Tibial artery (tissue), 4 donors: ENCODE data around the gene AHRR.
A peak's percentile ranks its signal among the peaks of the same experiment; 100 is the strongest.

Experiments
- DNase-seq, 2 donors: peaks; one replicate each; pipeline ENCODE4 v3.0.0-alpha.2; 2019
- H3K27ac ChIP-seq, 2 donors: fragments of 200-600 bp; sonication (generic) in 1 of 2; 1 replicate in 1 of 2; 2 replicates in 1 of 2; pipeline ENCODE4 v1.5.1; 2018 to 2019; ENCODE audit warnings: mild to moderate bottlenecking in 1 of 2
- H3K27me3 ChIP-seq, 2 donors: fragments of 200-600 bp; sonication (generic) in 1 of 2; one replicate each; pipeline versions ENCODE4 v1.5.1 to v1.6.0; 2016 to 2019
- H3K36me3 ChIP-seq, 3 donors: fragments of 200-600 bp; sonication (generic) in 2 of 3; one replicate each; pipeline ENCODE4 v1.5.1; 2016 to 2019; ENCODE audit warnings: mild to moderate bottlenecking in 2 of 3
- H3K4me1 ChIP-seq, 4 donors: fragments of 200-600 bp; sonication (generic) in 2 of 4; 1 replicate in 3 of 4; 2 replicates in 1 of 4; pipeline ENCODE4 v1.5.1; 2016 to 2019
- H3K4me3 ChIP-seq, 2 donors: fragments of 200-600 bp; sonication (generic) in 1 of 2; 1 replicate in 1 of 2; 2 replicates in 1 of 2; pipeline ENCODE4 v1.5.1; 2018 to 2019; ENCODE audit warnings: mild to moderate bottlenecking in 2 of 2
- H3K9me3 ChIP-seq, 3 donors: fragments of 200-600 bp; sonication (generic) in 1 of 3; one replicate each; pipeline ENCODE4 v1.5.1; 2016 to 2019
- intact Hi-C: fragments of 100-400 bp; cut with DNase I; formaldehyde crosslinking; loops from one replicate; pipeline ENCODE4 v1.15.0; 2023; ENCODE audit warnings: low total_unique reads
- TF ChIP-seq, protein P1 (sequence below), 2 experiments: fragments of 200-600 bp in 1 of 2; fragments of 450-650 bp in 1 of 2; IDR thresholded peaks; one replicate each; pipeline ENCODE4 v1.5.1; 2017 to 2019; ENCODE audit warnings: antibody characterized with exemption in 2 of 2, mild to moderate bottlenecking in 1 of 2, moderate library complexity in 1 of 2

Gene AHRR

DNA sequence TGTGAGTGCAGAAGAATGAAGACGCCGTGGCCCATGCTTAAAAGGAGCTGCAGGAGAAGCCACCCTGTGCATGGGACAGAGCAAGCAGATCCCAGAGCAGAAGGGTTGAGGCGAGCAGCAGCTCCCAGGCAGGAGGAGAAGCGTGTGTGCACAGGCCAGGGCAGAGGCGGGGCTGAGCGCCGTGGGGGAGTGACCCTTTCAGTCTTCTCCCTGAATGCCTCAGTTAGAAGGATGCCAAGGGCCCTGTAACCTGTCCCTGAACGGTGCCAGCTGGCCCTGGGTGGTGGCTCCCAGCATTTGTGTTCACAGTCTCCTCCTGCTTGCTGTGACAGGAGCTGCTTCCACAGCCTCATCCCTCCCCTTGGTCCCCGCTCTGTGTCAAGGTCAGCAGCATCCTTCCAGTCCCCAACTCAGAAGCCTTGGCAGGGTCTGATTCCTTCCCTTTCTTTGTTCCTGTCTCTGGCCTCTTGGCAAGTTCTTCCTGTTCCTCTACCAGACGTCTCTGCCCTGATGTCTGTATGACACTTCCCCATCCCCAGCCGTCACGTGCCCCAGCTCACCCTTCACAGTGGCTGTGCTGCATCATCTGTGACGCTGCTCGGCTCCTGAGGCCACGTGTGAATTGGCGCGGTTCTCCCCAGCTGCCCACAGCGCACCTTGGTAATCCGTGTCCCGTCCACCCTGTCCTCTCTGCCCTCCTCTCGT, 126.7 kb downstream of the AHRR start:
- intact Hi-C loops = no loop called here
- Histone ChIP-seq H3K27me3 (no peaks in the 10 kb centered on the region), H3K4me3 (no peak overlapping the region), H3K27ac (no peak overlapping the region), H3K36me3 (peaks cover 62 to 70% (median 66%) of the 10 kb centered on the region in 3 donors), H3K9me3 (peaks cover 0 to 12% (median 7%) of the 10 kb centered on the region in 3 donors), H3K4me1 (peaks cover 0 to 17% (median 10%) of the 10 kb centered on the region in 4 donors)
- peak; percentile 67 to 71 for DNase-seq
- TF ChIP-seq, protein P1, sequence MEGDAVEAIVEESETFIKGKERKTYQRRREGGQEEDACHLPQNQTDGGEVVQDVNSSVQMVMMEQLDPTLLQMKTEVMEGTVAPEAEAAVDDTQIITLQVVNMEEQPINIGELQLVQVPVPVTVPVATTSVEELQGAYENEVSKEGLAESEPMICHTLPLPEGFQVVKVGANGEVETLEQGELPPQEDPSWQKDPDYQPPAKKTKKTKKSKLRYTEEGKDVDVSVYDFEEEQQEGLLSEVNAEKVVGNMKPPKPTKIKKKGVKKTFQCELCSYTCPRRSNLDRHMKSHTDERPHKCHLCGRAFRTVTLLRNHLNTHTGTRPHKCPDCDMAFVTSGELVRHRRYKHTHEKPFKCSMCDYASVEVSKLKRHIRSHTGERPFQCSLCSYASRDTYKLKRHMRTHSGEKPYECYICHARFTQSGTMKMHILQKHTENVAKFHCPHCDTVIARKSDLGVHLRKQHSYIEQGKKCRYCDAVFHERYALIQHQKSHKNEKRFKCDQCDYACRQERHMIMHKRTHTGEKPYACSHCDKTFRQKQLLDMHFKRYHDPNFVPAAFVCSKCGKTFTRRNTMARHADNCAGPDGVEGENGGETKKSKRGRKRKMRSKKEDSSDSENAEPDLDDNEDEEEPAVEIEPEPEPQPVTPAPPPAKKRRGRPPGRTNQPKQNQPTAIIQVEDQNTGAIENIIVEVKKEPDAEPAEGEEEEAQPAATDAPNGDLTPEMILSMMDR (IDR thresholded peaks at IDR 0.05) = no peak

DNA sequence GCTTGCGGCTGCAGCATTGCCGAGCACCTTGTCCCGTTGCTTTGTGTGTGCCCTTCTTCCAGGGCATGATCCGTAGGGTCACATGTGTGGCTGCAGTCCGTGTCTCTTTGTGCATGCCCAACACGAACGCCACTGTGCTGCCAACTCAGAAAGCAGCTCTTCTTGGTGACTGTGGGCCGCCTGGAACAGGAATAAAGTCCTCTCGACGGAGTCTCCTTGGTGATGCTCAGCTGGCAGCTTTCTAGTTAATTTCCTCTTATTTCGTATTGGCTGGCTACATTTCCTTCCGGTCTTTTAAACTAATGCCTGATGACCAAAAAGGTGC, 127.2 kb downstream of the AHRR start:
- H3K4me3 ChIP-seq = no peak overlapping the region
- H3K4me1 ChIP-seq = peaks cover 0 to 12% (median 8%) of the 10 kb centered on the region in 4 donors
- TF ChIP-seq, protein P1 (IDR thresholded peaks at IDR 0.05) = no peak
- intact Hi-C loops = no loop called here
- DNase-seq = no peak
- H3K27ac ChIP-seq = no peak overlapping the region
- no peaks in the 10 kb centered on the region for H3K27me3 ChIP-seq
- H3K36me3 ChIP-seq = peaks cover 67 to 75% (median 71%) of the 10 kb centered on the region in 3 donors
- H3K9me3 ChIP-seq = peaks cover 0 to 12% (median 7%) of the 10 kb centered on the region in 3 donors

DNA sequence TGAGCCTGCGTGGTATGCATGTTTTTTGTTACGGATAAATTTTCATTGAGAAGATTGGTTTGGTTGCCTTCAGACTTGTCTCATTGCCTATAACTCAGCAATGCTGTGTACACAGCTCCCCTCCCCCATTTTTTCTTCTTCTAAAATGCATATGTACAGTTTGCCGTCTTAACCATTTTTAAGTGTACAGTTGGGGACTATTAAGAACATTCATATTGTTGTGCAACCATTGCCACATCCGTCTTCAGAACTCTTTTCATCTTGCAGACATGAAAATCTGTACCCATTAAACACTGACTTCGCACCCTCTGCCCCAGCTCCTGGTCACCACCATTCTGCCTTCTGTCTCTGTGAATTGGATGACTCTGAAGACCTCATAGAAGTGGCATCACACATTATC, 127.6 kb downstream of the AHRR start:
- no peaks in the 10 kb centered on the region for H3K27me3 ChIP-seq
- peaks cover 0 to 12% (median 7%) of the 10 kb centered on the region in 3 donors for H3K9me3 ChIP-seq
- H3K4me3 ChIP-seq = no peak overlapping the region
- DNase-seq = no peak
- no peak overlapping the region for H3K27ac ChIP-seq
- H3K36me3 ChIP-seq = peaks cover 71 to 79% (median 75%) of the 10 kb centered on the region in 3 donors
- TF ChIP-seq, protein P1 (IDR thresholded peaks at IDR 0.05) = no peak
- peaks cover 0 to 8% (median 4%) of the 10 kb centered on the region in 4 donors for H3K4me1 ChIP-seq
- intact Hi-C loops = no loop called here

DNA sequence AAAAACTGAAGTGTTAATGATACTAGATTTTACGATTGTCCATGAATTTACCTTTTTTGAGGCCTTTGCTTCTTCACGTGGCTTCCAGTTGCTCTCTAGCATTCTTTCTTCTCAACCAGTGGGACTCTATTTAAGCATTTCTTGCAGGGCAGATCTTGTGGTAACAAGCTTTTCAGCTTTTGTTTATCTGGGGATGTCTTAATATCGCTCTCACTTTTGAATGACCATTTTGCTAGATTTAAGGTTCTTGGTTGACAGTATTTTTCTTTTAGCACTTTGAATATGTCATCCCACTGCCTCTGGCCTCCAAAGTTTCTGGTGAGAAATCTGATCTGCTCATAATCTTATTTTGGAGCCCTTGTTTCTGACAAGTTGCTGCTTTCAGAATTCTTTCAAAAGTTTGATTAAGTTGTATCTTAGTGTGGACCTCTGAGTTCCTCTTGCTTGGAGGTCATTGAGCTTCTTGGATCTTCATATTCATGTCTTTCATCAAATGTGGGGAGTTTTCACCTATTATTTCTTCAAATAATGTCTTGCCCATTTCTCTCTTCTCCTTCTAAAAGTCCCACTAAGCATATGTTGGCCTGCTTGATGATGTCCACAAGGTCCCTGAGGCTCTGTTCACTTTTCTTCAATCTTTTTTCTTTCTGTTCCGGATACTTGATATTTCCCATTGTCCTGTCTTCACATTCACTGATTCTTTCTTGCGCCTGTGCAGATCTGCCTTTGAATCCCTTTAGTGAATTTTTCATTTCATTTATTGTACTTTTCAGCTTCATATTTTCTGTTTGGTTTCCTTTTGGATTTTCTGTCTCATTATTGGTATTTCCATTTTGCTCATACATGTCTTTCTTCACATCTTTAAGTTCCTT, 130.3 kb downstream of the AHRR start:
- Histone ChIP-seq H3K27ac (no peak overlapping the region), H3K36me3 (peaks cover 85 to 94% (median 90%) of the 10 kb centered on the region in 3 donors), H3K4me3 (no peak overlapping the region), H3K27me3 (no peaks in the 10 kb centered on the region), H3K9me3 (peaks cover 0 to 12% (median 7%) of the 10 kb centered on the region in 3 donors), H3K4me1 (peaks cover 0 to 3% (median 0%) of the 10 kb centered on the region in 4 donors)
- TF ChIP-seq, protein P1 (IDR thresholded peaks at IDR 0.05) = no peak
- intact Hi-C loops = no loop called here
- DNase-seq = no peak

DNA sequence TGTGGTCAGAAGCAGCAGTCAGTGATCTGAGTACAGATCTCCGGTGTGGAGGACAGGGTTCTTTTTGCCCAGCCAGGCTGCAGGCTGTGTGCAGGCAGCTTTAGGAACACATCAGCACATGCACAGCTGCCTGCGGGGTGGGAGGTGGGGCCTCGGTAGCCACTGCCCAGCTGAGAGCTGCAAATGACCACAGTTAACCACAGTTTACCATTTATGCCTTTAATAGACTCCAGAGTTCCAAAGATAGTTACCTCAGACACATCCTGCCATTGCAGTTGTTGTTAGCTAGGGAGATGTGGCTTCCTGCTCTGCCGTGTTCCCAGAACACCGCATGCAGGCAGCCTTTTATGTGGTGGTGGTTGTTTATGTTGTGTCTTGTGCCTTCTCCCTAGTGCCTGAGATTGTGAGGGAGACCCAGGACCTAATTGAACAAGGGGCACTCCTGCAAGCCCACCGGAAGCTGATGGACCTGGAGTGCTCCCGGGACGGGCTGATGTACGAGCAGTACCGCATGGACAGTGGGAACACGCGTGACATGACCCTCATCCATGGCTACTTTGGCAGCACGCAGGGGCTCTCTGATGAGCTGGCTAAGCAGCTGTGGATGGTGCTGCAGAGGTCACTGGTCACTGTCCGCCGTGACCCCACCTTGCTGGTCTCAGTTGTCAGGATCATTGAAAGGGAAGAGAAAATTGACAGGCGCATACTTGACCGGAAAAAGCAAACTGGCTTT, 131.6 kb downstream of the AHRR start:
- Histone ChIP-seq H3K27me3 (no peaks in the 10 kb centered on the region), H3K27ac (no peak overlapping the region), H3K4me1 (peaks cover 0 to under 1% (median 0%) of the 10 kb centered on the region in 4 donors), H3K9me3 (peaks cover 0 to 12% (median 7%) of the 10 kb centered on the region in 3 donors), H3K4me3 (no peak overlapping the region), H3K36me3 (peaks cover 87 to 94% (median 90%) of the 10 kb centered on the region in 3 donors)
- peak; percentile 5 to 49 for DNase-seq
- intact Hi-C loops = no loop called here
- TF ChIP-seq, protein P1 (IDR thresholded peaks at IDR 0.05) = no peak
